GM12878 (cell line): ENCODE measurements around the gene MRGPRE. TPM values are rescaled to one million over a fixed set of nuclear protein-coding genes. Genes with fewer than 3 reads are reported as not detected.

Source experiments
- ATAC-seq: fragments of 200-7000 bp; cut with Tn5 transposase; 3 replicates; pipeline ENCODE4 v1.9.1; 2020; ENCODE audit warnings: mild to moderate bottlenecking, moderate library complexity
- BruUV-seq: library from RNA; stranded (reverse); fragments of 400-500 nt; replicated peaks from 2 replicates; lab custom pipeline; 2021; lab: Mats Ljungman, UMichigan
- CTCF ChIA-PET: fragments of 300-600 bp; sonication (Branson Sonifier 250); formaldehyde crosslinking; extraction: SDS; loops from one replicate; lab custom pipeline; 2021; ENCODE audit warnings: inconsistent platforms; lab: Yijun Ruan, JAX
- POLR2A ChIA-PET: fragments of 350-600 bp; formaldehyde crosslinking; extraction: SDS; loops from one replicate; lab custom pipeline; 2021; ENCODE audit warnings: inconsistent platforms; lab: Charles Lee
- RAD21 ChIA-PET: fragments of 300-600 bp; sonication (Branson Sonifier 250); formaldehyde crosslinking; loops from one replicate; lab custom pipeline; 2023; ENCODE audit warnings: antibody characterized with exemption; ENCODE audit not compliant: unreplicated experiment; lab: Charles Lee
- SMC1A ChIA-PET: fragments of 300-600 bp; sonication (Branson Sonifier 250); formaldehyde crosslinking; loops from one replicate; lab custom pipeline; 2023; ENCODE audit not compliant: unreplicated experiment, uncharacterized antibody; lab: Charles Lee
- DNase-seq: peaks from one replicate; pipeline ENCODE4 v3.0.0-alpha.2; 2011; ENCODE audit warnings: low read depth, low spot score
- FAIRE-seq: peaks from 3 replicates; lab custom pipeline; 2011; peaks lifted over from hg19 to GRCh38; lab: Jason Lieb, UNC
- H2AFZ ChIP-seq: 2 replicates; pipeline ENCODE4 v1.6.0; 2011; ENCODE audit warnings: low read depth, low read length, control low read depth; ENCODE audit not compliant: control insufficient read depth
- H3K27ac ChIP-seq: 2 replicates; pipeline ENCODE4 v1.5.1; 2011; ENCODE audit warnings: control low read depth; ENCODE audit not compliant: control insufficient read depth, insufficient read depth
- H3K27me3 ChIP-seq, 2 experiments: replicated peaks in 1 of 2; 2 replicates each; pipeline versions ENCODE4 v1.6.0 to v1.6.1; 2011; ENCODE audit warnings: low read length in 1 of 2; ENCODE audit not compliant: control insufficient read depth in 2 of 2, insufficient read depth in 2 of 2
- H3K36me3 ChIP-seq, 2 experiments: 2 replicates each; pipeline ENCODE4 v1.5.1; 2011; ENCODE audit warnings: low read length in 1 of 2; ENCODE audit not compliant: control insufficient read depth in 2 of 2, insufficient read depth in 2 of 2
- H3K4me1 ChIP-seq: 2 replicates; pipeline ENCODE4 v1.6.1; 2011; ENCODE audit warnings: mild to moderate bottlenecking, low read length, moderate library complexity, mixed read lengths; ENCODE audit not compliant: control insufficient read depth, insufficient read depth
- H3K4me2 ChIP-seq: 2 replicates; pipeline ENCODE4 v1.6.0; 2011; ENCODE audit warnings: control low read depth; ENCODE audit not compliant: control insufficient read depth, insufficient read depth
- H3K4me3 ChIP-seq: fragments of 200-600 bp; sonication (generic); 2 replicates; pipeline ENCODE4 v1.5.1; 2016
- H3K79me2 ChIP-seq: 2 replicates; pipeline ENCODE4 v1.6.0; 2011; ENCODE audit warnings: low read length; ENCODE audit not compliant: control insufficient read depth, insufficient read depth
- H3K9ac ChIP-seq: 2 replicates; pipeline ENCODE4 v1.8.0; 2011; ENCODE audit warnings: low read length, control low read depth, mixed read lengths; ENCODE audit not compliant: control insufficient read depth, insufficient read depth
- H3K9me3 ChIP-seq: replicated peaks from 3 replicates; pipeline ENCODE4 v1.5.1; 2011; ENCODE audit warnings: mild to moderate bottlenecking, low read length; ENCODE audit not compliant: control insufficient read depth, insufficient read depth
- H4K20me1 ChIP-seq: 2 replicates; pipeline ENCODE4 v1.6.0; 2011; ENCODE audit not compliant: control insufficient read depth, insufficient read depth
- CBX5 ChIP-seq: sonication (generic); IDR thresholded peaks from 2 replicates; pipeline ENCODE4 v1.6.1; 2016; ENCODE audit warnings: low read depth, moderate library complexity, mild to moderate bottlenecking, inconsistent platforms
- MLLT1 ChIP-seq: fragments of 450-650 bp; IDR thresholded peaks from 2 replicates; pipeline ENCODE4 v1.6.1; 2016; ENCODE audit warnings: mild to moderate bottlenecking
- POLR2AphosphoS2 ChIP-seq: IDR thresholded peaks from 2 replicates; pipeline ENCODE4 v1.6.1; 2011; ENCODE audit warnings: low read depth, mild to moderate bottlenecking, low read length, improper control_type of control experiment, moderate library complexity
- PRDM15 ChIP-seq: fragments of 450-650 bp; formaldehyde crosslinking; IDR thresholded peaks from 2 replicates; pipeline ENCODE4 v1.4.0; 2020; ENCODE audit warnings: mild to moderate bottlenecking, moderate library complexity
- SMC3 ChIP-seq: IDR thresholded peaks from 2 replicates; pipeline ENCODE4 v1.6.1; 2011; ENCODE audit warnings: low read length, improper control_type of control experiment, borderline replicate concordance
- WGBS: methylation state at CpG from one replicate; pipeline ENCODE4 v1.1.6; 2016; ENCODE audit warnings: low lambda C conversion rate; ENCODE audit not compliant: insufficient replicate concordance, insufficient coverage; ENCODE audit errors: missing lambda C conversion rate; 5-methylcytosine and 5-hydroxymethylcytosine counted together
- in situ Hi-C: fragments of 300-500 bp; cut with MboI; formaldehyde crosslinking; loops from 9 replicates; pipeline ENCODE4 v1.14.3; 2018; ENCODE audit warnings: mixed read lengths
- intact Hi-C: fragments of 100-400 bp; cut with micrococcal nuclease; formaldehyde crosslinking; loops from one replicate; pipeline ENCODE4 v1.14.2; 2022; ENCODE audit not compliant: unreplicated experiment
- polyA plus RNA-seq, 11 experiments: library from polyadenylated mRNA; depleted of rRNA in 4 of 11; unstranded in 6 of 11; stranded (reverse) in 5 of 11; fragments of >200 nt; fragmentation: Nextera tagmentation in 4 of 11; fragmentation: Illumina TruSeq in 1 of 11; extraction: Ambion mirVana in 4 of 11; extraction: Trizol in 1 of 11; gene quantifications; 1 replicate in 1 of 11; 2 replicates in 10 of 11; pipeline versions ENCODE4 v1.2.1 to v1.2.3, GENCODE V29; 2011 to 2016; ENCODE audit warnings: inconsistent platforms in 2 of 11, missing spikeins in 2 of 11, low read depth in 1 of 11
- total RNA-seq, 4 experiments: library from RNA; depleted of rRNA in 3 of 4; stranded (reverse); fragments of >200 nt in 3 of 4; fragmentation: Illumina TruSeq in 1 of 4; extraction: Trizol in 1 of 4; gene quantifications; 2 replicates each; pipeline versions ENCODE4 v1.2.1 to v1.2.3, GENCODE V29; 2013 to 2021

MRGPRE gene
- total and polyA plus RNA-seq, 10 of the 15 experiments (the other 5 are each of a cell fraction or from before 2014, with no cell fraction given): 0.34 TPM; not detected in 9

- ATAC-seq: no peak
- no peaks in the 10 kb centered on the region for H3K27me3 ChIP-seq
- H3K79me2 ChIP-seq: no peaks in the 10 kb centered on the region
- no peaks in the 10 kb centered on the region for H4K20me1 ChIP-seq
- no peak overlapping the region for H3K4me2 ChIP-seq
- no peaks in the 10 kb centered on the region for H3K9me3 ChIP-seq
- ChIA-PET CTCF (no interaction called here), RAD21 (no interaction called here), SMC1A (no interaction called here)
- no peak overlapping the region for H2AFZ ChIP-seq
- no peak overlapping the region for H3K9ac ChIP-seq
- FAIRE-seq: no peak
- H3K4me1 ChIP-seq: no peaks in the 10 kb centered on the region
- WGBS: 43% methylated on average over 12 of the region's 12 CpGs
- H3K27ac ChIP-seq: no peak overlapping the region
- no peak overlapping the region for H3K4me3 ChIP-seq
- DNase-seq: no peak
- intact Hi-C loops: no loop called here
- no TSS peak for BruUV-seq
- no peaks in the 10 kb centered on the region for H3K36me3 ChIP-seq
- in situ Hi-C loops: no loop called here
- no peak for TF ChIP-seq PRDM15 (CRISPR knock-in tag)
- TF ChIP-seq MLLT1: peak; percentile 61; the same call in 1 of the 2 replicates
- TF ChIP-seq POLR2AphosphoS2: no peak
- no peak for TF ChIP-seq SMC3
- no peak for TF ChIP-seq CBX5
- TF ChIP-seq, all 136 proteins: peak for 1
- POLR2A ChIA-PET: no interaction called here
Observed at GRCh38 chr11:3181725-3182461, 50.3 kb downstream of the MRGPRE start.
